Right kidney (tissue), 1 donor: ENCODE measurements around the gene SLC25A11.
"Not testable (repeated sequence)": the region's sequence is repeated elsewhere in the genome, so short reads cannot be mapped to it uniquely, and the experiment has no call there.

Experiments
- DNase-seq: peaks from one replicate; pipeline ENCODE4 v3.0.0-alpha.2; 2016

SLC25A11 gene

GRCh38 chr17:4946312-4946976 is 6.6 kb upstream of the SLC25A11 start:
- DNase-seq = no peak

DNA sequence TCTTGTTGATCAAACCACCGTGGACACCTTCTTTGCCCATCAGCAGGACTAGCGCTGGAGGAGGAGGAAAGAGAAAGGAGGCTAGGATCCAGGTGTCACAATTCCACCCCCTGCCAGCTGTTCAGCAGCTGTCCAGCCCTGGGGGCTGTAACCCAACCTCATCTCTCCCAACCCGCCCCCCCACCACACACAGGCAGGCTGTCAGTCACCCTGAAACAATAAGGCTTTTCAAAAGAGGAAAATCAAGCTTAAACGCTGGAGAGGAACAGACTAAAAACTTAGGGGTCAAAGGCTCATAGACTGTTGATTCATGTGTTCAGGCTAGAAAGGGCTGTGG is 6.1 kb upstream of the SLC25A11 start:
- DNase-seq = no peak

GRCh38 chr17:4945176-4945943 is 5.5 kb upstream of the SLC25A11 start:
- no peak for DNase-seq

GRCh38 chr17:4944554-4945175 is 4.8 kb upstream of the SLC25A11 start:
- DNase-seq = no peak

DNA sequence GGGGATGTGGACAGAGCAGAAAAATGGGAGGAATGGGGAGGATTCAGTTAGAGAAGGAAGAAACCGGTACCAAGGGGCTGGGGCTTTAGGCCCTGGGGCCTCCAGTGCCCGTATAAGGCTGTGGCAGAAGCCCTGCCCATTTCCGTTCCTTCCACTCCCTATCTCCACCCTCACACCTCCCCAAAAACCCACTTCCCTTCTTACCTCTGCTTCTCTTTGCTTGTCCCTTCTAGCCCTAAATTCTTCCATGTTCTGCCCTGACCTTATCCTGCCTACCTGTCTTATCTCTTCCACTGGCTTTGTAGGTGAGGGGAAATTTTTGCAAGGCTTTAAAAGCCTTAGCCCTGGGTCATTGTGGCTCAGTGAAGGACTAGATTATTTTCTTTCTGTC is 4.3 kb upstream of the SLC25A11 start:
- DNase-seq = no peak

- no peak for DNase-seq
Observed at GRCh38 chr17:4942760-4943508, 3.1 kb upstream of the SLC25A11 start.

DNA sequence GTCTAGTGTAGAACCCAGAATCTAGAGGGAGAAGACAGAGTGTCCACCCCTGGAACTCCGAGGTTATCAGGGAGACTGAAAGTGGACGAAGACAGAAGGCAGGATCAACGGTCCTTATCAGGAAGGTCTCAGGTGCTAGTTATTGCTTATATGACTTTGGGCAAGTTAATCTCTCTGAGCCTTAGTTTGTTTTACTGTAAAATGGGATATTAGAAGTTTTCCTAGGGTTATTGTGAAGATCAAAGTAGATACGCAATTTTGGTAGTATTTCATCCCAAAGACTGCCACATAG is 1.4 kb upstream of the SLC25A11 start:
- DNase-seq = no peak

DNA sequence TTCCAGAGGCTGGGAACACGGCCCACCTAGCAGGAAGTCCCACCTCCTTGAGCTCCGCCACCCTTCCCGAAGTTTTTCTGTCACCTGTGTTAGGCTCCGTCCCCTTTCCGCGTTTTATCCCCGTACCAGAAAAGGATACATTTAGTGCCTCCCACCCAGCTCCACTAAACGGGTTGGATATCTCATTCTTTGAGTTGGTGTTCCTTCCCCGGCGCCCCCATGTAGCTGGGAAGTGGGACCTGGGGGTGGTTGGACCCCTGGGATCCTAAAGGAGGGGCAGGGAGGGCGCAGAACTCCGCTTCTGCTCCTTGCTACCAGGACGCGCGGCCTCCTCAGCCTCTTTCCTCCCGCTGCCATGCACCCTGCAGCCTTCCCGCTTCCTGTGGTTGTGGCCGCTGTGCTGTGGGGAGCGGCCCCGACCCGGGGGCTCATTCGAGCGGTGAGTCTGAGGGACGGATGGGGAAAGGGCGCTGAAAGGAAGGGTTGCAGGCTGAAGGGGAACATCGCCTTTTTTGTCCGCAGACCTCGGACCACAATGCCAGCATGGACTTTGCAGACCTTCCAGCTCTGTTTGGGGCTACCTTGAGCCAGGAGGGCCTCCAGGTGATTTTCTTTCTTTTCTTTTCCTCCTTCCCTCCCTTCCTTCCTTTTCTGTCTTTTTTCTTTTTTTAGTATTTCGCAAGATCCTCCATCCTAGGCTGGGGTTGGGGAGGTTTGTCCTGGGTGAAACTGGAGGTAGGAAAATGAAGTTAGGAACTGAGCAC is 891 bp upstream of the SLC25A11 start:
- no peak for DNase-seq

DNA sequence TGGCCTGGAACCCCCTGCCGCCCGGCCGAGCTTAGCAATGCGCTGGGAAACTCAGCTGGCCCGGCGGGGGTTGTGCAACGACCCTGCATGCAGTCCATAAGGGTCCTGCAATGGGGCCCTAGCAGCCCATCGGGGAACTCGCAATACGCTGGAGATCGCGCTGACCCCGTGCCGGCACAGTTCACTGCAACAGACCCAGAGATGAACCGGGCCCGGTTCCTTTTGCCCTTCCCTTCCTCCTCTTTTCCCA is 375 bp downstream of the SLC25A11 start:
- DNase-seq = no peak

DNA sequence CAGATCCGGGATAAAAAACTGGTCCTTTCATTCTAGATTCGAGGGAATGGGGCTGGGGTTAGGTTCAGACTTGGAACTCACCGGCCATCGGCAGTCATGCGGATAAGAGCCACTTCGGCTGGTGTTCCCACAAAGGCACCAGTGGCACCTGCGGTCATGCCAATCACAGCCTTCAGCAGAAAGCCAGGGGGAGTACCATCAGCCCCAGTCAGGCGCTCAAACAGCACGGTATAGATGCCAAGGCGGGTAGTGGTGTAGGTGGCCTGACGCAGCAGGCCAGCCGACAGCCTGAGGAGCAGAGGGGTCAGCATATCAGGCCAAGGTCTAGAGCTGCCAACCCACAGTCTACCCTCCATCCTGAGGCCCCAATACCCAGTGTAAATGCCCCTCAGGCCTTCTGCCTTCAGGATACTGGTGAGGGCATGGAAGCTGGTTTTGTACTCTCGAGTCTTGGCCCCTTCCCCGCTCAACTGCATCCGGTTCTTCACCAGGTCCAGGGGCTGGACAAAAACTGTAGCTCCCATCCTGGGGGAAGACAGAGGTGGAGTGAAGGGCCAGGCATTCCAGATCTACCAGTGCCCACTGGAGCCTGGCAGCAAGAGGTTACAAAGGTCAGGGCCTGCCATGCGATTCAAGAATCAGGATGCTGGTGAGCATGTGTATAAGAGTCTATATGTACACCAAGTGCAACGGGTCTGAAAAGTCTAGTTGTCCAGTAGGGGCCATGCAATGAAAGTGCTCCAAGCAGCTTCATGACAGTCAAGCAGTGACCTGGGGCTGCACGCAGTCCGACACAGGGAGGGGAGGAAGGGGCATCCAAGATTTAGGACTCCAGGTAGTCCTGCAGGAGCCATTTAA is 929 bp downstream of the SLC25A11 start:
- DNase-seq = no peak

DNA sequence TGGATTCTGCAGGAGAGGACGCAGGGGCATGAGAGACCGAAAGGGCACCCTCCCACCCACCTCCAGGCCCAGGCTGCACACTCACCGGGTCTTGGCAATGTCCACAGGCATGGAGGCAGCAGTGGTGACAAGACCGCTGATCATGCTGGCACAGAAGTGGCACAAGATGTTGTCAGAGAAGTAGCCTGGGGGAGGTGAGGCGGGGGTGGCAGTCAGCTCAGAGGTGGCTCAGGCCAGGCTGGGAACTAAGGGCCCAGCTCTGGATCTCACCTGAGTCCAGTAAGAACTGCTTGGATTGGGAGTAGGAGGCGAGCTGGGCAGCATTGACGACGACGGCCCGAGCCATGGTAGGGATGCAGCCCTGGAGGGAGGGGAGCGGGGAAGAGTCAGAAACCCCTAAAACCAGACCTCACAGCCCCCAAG is 1.8 kb downstream of the SLC25A11 start:
- no peak for DNase-seq

GRCh38 chr17:4937553-4937952 is 2.3 kb downstream of the SLC25A11 start:
- no peak for DNase-seq

DNA sequence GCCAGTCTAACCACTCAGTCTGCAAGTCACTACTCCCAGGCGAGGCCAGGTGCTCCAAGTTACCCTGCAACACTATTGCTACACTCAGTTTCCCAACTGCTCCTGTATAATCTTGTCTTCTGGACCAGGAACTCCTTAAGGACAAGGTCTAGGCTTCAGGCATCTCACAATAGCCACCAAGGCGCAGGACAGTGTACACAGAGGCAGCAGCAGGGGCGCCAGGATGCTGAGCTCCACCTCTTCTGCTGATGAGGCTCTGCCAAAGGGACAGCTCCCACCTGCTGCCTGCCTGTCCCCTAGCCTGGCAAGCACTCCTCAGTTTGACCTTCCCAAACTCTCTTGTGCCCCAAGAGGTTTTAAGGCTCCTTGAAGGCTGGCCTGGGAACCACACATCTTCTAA is 3.4 kb downstream of the SLC25A11 start:
- no peak for DNase-seq

- DNase-seq = no peak
Observed at GRCh38 chr17:4935650-4936049, 4.2 kb downstream of the SLC25A11 start.

- DNase-seq = peak; percentile 27
Observed at GRCh38 chr17:4934173-4934979, 5.5 kb downstream of the SLC25A11 start.

- no peak for DNase-seq
Observed at GRCh38 chr17:4933646-4934045, 6.2 kb downstream of the SLC25A11 start.

DNA sequence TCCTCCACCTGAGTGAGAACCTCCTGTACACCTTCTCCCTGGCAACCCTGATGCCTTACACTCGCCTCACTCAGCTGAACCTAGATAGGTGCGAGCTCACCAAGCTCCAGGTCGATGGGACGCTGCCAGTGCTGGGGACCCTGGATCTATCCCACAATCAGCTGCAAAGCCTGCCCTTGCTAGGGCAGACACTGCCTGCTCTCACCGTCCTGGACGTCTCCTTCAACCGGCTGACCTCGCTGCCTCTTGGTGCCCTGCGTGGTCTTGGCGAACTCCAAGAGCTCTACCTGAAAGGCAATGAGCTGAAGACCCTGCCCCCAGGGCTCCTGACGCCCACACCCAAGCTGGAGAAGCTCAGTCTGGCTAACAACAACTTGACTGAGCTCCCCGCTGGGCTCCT is 7.1 kb downstream of the SLC25A11 start:
- DNase-seq = no peak

GRCh38 chr17:4931963-4932362 is 7.9 kb downstream of the SLC25A11 start, which contains the start of gene GP1BA:
Gene GP1BA (plus strand): TSS chr17:4932277. CDS start chr17:4932605, 328 bp downstream.
- no peak for DNase-seq

DNA sequence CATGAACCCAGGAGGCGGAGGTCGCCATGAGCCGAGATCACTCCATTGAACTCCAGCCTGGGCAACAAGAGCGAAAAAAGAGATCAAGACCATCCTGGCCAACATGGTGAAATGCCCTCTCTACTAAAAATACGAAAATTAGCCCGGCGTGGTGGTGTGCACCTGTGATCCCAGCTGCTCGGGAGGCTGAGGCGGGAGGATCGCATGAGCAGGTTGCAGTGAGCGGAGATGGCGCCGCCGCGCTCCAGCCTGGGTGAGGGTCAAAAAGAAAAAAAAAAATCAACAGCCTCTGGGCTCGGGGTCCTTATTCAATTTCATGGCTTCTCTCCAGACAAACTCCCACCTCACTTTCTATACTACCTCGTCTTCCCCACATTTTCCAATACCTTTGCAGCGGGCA is 11.0 kb downstream of the SLC25A11 start:
- DNase-seq = no peak

DNA sequence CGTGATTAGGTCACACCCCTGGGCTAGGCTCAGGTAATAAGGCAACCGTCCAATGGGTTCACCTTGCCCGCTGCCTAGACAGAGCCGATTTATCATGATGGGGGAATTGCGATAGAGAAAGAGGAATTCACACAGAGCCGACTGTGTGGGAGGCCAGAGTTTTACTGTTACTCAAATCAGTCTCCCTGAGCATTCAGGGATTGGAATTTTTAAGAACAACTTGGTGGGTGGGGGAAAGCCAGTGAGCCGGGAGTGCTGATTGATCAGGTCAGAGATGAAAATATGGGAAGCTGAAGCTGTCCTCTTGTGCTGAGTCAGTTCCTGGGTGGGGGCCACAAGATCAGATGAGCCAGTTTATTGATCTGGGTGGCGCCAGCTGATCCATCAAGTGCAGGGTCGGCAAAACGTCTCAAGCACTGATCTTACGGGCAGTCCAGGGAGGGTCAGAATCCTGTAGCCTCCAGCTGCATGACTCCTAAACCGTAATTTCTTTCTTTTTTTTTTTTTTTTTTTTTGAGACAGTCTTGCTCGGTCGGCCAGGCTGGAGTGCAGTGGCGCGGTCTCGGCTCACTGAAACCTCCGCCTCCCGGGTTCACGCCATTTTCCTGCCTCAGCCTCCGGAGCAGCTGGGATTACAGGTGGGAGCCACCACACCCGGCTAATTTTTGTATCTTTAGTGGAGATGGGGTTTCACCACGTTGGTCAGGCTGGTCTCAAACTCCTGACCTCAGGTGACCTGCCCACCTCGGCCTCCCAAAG is 13.1 kb downstream of the SLC25A11 start:
- not testable (repeated sequence) for DNase-seq
